GM23338 (cell line): ENCODE data around the gene CDH4. TPM values are rescaled to one million over a fixed set of nuclear protein-coding genes. Genes with fewer than 3 reads are reported as not detected.

Experiments
- ATAC-seq: fragments of 200-7000 bp; cut with Tn5 transposase; 3 replicates; pipeline ENCODE4 v1.9.1; 2020
- DNase-seq: peaks from one replicate; pipeline ENCODE4 v3.0.0-alpha.2; 2015; ENCODE audit warnings: low spot score
- H2AFZ ChIP-seq: fragments of 200-600 bp; sonication (generic); 2 replicates; pipeline ENCODE4 v1.8.0; 2016; ENCODE audit warnings: antibody characterized with exemption, mild to moderate bottlenecking, moderate library complexity
- H3F3A ChIP-seq: fragments of 200-600 bp; sonication (generic); replicated peaks from 2 replicates; pipeline ENCODE4 v1.8.0; 2017; ENCODE audit warnings: antibody characterized with exemption, mixed run types, low read depth
- H3K27ac ChIP-seq: fragments of 200-600 bp; sonication (generic); 2 replicates; pipeline ENCODE4 v1.6.1; 2016; ENCODE audit warnings: low read depth
- H3K27me3 ChIP-seq: fragments of 200-600 bp; sonication (generic); 2 replicates; pipeline ENCODE4 v1.8.0; 2016; ENCODE audit warnings: mild to moderate bottlenecking, mixed run types, moderate library complexity; ENCODE audit not compliant: insufficient read depth
- H3K36me3 ChIP-seq: fragments of 200-600 bp; sonication (generic); 2 replicates; pipeline ENCODE4 v1.8.0; 2016; ENCODE audit warnings: mild to moderate bottlenecking; ENCODE audit not compliant: insufficient read depth
- H3K4me1 ChIP-seq: fragments of 200-600 bp; sonication (generic); 2 replicates; pipeline ENCODE4 v1.8.0; 2016; ENCODE audit warnings: mild to moderate bottlenecking, moderate library complexity; ENCODE audit not compliant: insufficient read depth
- H3K4me2 ChIP-seq: fragments of 200-600 bp; sonication (generic); 2 replicates; pipeline ENCODE4 v1.7.1; 2017; ENCODE audit warnings: mixed run types
- H3K4me3 ChIP-seq: fragments of 200-600 bp; sonication (generic); 2 replicates; pipeline ENCODE4 v1.6.1; 2016; ENCODE audit warnings: mixed run types
- H3K79me2 ChIP-seq: fragments of 200-600 bp; sonication (generic); replicated peaks from 2 replicates; pipeline ENCODE4 v1.8.0; 2017; ENCODE audit warnings: mild to moderate bottlenecking; ENCODE audit not compliant: insufficient read depth
- H3K9me2 ChIP-seq: fragments of 200-600 bp; sonication (generic); 2 replicates; pipeline ENCODE4 v1.8.0; 2017; ENCODE audit not compliant: insufficient read depth
- H4K20me1 ChIP-seq: fragments of 200-600 bp; sonication (generic); replicated peaks from 2 replicates; pipeline ENCODE4 v1.8.0; 2017; ENCODE audit warnings: mild to moderate bottlenecking; ENCODE audit not compliant: insufficient read depth
- H3K27ac Mint-ChIP-seq: 2 replicates; pipeline ENCODE4 v1.8.0; 2020; ENCODE audit warnings: inconsistent platforms, mild to moderate bottlenecking, moderate library complexity, mixed read lengths
- H3K27me3 Mint-ChIP-seq: 3 replicates; pipeline ENCODE4 v1.8.0; 2022; ENCODE audit warnings: low read depth, mild to moderate bottlenecking, moderate library complexity, mixed read lengths, inconsistent platforms; ENCODE audit not compliant: insufficient read depth, poor library complexity
- H3K36me3 Mint-ChIP-seq: 3 replicates; pipeline ENCODE4 v1.8.0; 2021; ENCODE audit warnings: low read depth, mild to moderate bottlenecking, inconsistent platforms, moderate library complexity, mixed read lengths
- H3K4me1 Mint-ChIP-seq: 3 replicates; pipeline ENCODE4 v1.8.0; 2020; ENCODE audit warnings: mild to moderate bottlenecking, inconsistent platforms, mixed read lengths
- H3K4me3 Mint-ChIP-seq: 3 replicates; pipeline ENCODE4 v1.8.0; 2021; ENCODE audit warnings: moderate library complexity, mild to moderate bottlenecking, inconsistent platforms, mixed read lengths
- H3K9me3 Mint-ChIP-seq: 3 replicates; pipeline ENCODE4 v1.8.0; 2020; ENCODE audit warnings: moderate library complexity, mild to moderate bottlenecking, inconsistent platforms, mixed read lengths
- CREB1 ChIP-seq: fragments of 250-450 bp; sonication (Bioruptor Pico); IDR thresholded peaks from 2 replicates; pipeline ENCODE4 v1.5.0; 2020; ENCODE audit warnings: low read depth, mild to moderate bottlenecking, moderate library complexity
- JUNB ChIP-seq: IDR thresholded peaks from one replicate; pipeline ENCODE4 v1.6.1; 2016; ENCODE audit warnings: antibody characterized with exemption; ENCODE audit not compliant: unreplicated experiment
- NANOG ChIP-seq: IDR thresholded peaks from 2 replicates; pipeline ENCODE4 v1.6.1; 2016; ENCODE audit warnings: antibody characterized with exemption, borderline replicate concordance
- STAT1 ChIP-seq: IDR thresholded peaks from one replicate; pipeline ENCODE4 v1.6.1; 2016; ENCODE audit warnings: antibody characterized with exemption; ENCODE audit not compliant: unreplicated experiment
- ZNF114 ChIP-seq: fragments of 250-450 bp; sonication (Bioruptor Pico); IDR thresholded peaks from 2 replicates; pipeline ENCODE4 v1.5.0; 2020; ENCODE audit warnings: mild to moderate bottlenecking, moderate library complexity
- ZNF331 ChIP-seq: fragments of 250-450 bp; sonication (Bioruptor Pico); IDR thresholded peaks from 2 replicates; pipeline ENCODE4 v1.5.0; 2020; ENCODE audit warnings: low read depth, mild to moderate bottlenecking, moderate library complexity
- polyA plus RNA-seq: library from polyadenylated mRNA; unstranded; fragments of >200 nt; fragmentation: Nextera tagmentation; extraction: Ambion mirVana; gene quantifications from 2 replicates; pipeline ENCODE4 v1.2.1, GENCODE V29; 2016
- total RNA-seq: library from RNA; depleted of rRNA; stranded (reverse); fragments of >200 nt; shearing (Covaris generic); gene quantifications from 2 replicates; pipeline ENCODE4 v1.2.3, GENCODE V29; 2014
- TF ChIP-seq, protein P1 (sequence below): IDR thresholded peaks from 2 replicates; pipeline ENCODE4 v1.6.1; 2016; ENCODE audit warnings: antibody characterized with exemption
- TF ChIP-seq, protein P2 (sequence below): fragments of 250-450 bp; sonication (Bioruptor Pico); IDR thresholded peaks from 2 replicates; pipeline ENCODE4 v1.5.0; 2020; ENCODE audit warnings: mild to moderate bottlenecking, moderate library complexity

CDH4 gene
- total and polyA plus RNA-seq, 2 experiments from 2014 or later: 1.2 to 4.2 TPM

DNA sequence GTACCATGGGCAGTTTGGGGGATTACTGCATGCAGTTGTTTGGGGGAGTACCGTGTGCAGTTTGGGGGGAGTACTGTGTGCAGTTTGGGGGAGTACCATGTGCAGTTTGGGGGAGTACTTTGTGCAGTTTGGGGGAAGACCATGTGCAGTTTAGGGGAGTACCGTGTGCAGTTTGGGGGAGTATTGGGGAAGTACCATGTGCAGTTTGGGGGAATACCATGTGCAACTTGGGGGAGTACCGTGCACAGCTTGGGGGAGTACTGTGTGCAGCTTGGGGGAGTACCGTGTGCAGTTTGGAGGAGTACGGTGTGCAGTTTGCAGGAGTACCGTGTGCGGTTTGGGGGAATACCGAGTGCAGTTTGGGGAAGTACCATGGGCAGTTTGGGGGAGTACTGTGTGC lies 22.3 kb downstream of the CDH4 start:
- no peaks in the 10 kb centered on the region for H3K4me1 ChIP-seq
- H2AFZ ChIP-seq: no peak overlapping the region
- Mint-ChIP-seq H3K27me3 (peaks cover 9% of the 10 kb centered on the region), H3K27ac (no peak overlapping the region), H3K4me1 (peaks cover 11% of the 10 kb centered on the region), H3K36me3 (peaks cover 7% of the 10 kb centered on the region; the same call in 2 of the 3 replicates), H3K9me3 (peaks cover 17% of the 10 kb centered on the region), H3K4me3 (no peak overlapping the region)
- no peaks in the 10 kb centered on the region for H4K20me1 ChIP-seq
- DNase-seq: no peak
- no peaks in the 10 kb centered on the region for H3K79me2 ChIP-seq
- no peaks in the 10 kb centered on the region for H3F3A ChIP-seq
- no peaks in the 10 kb centered on the region for H3K36me3 ChIP-seq
- no peak for ATAC-seq
- no peaks in the 10 kb centered on the region for H3K9me2 ChIP-seq
- no peak overlapping the region for H3K27ac ChIP-seq
- H3K27me3 ChIP-seq: no peaks in the 10 kb centered on the region
- no peak overlapping the region for H3K4me2 ChIP-seq
- no peak overlapping the region for H3K4me3 ChIP-seq
- no peak for TF ChIP-seq NANOG
- TF ChIP-seq ZNF331 (CRISPR knock-in tag): no peak
- no peak for TF ChIP-seq STAT1
- TF ChIP-seq CREB1 (CRISPR knock-in tag): no peak
- no peak for TF ChIP-seq ZNF114 (CRISPR knock-in tag)
- TF ChIP-seq, protein P1, sequence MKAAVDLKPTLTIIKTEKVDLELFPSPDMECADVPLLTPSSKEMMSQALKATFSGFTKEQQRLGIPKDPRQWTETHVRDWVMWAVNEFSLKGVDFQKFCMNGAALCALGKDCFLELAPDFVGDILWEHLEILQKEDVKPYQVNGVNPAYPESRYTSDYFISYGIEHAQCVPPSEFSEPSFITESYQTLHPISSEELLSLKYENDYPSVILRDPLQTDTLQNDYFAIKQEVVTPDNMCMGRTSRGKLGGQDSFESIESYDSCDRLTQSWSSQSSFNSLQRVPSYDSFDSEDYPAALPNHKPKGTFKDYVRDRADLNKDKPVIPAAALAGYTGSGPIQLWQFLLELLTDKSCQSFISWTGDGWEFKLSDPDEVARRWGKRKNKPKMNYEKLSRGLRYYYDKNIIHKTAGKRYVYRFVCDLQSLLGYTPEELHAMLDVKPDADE: no peak
- TF ChIP-seq JUNB: no peak
- TF ChIP-seq, protein P2, sequence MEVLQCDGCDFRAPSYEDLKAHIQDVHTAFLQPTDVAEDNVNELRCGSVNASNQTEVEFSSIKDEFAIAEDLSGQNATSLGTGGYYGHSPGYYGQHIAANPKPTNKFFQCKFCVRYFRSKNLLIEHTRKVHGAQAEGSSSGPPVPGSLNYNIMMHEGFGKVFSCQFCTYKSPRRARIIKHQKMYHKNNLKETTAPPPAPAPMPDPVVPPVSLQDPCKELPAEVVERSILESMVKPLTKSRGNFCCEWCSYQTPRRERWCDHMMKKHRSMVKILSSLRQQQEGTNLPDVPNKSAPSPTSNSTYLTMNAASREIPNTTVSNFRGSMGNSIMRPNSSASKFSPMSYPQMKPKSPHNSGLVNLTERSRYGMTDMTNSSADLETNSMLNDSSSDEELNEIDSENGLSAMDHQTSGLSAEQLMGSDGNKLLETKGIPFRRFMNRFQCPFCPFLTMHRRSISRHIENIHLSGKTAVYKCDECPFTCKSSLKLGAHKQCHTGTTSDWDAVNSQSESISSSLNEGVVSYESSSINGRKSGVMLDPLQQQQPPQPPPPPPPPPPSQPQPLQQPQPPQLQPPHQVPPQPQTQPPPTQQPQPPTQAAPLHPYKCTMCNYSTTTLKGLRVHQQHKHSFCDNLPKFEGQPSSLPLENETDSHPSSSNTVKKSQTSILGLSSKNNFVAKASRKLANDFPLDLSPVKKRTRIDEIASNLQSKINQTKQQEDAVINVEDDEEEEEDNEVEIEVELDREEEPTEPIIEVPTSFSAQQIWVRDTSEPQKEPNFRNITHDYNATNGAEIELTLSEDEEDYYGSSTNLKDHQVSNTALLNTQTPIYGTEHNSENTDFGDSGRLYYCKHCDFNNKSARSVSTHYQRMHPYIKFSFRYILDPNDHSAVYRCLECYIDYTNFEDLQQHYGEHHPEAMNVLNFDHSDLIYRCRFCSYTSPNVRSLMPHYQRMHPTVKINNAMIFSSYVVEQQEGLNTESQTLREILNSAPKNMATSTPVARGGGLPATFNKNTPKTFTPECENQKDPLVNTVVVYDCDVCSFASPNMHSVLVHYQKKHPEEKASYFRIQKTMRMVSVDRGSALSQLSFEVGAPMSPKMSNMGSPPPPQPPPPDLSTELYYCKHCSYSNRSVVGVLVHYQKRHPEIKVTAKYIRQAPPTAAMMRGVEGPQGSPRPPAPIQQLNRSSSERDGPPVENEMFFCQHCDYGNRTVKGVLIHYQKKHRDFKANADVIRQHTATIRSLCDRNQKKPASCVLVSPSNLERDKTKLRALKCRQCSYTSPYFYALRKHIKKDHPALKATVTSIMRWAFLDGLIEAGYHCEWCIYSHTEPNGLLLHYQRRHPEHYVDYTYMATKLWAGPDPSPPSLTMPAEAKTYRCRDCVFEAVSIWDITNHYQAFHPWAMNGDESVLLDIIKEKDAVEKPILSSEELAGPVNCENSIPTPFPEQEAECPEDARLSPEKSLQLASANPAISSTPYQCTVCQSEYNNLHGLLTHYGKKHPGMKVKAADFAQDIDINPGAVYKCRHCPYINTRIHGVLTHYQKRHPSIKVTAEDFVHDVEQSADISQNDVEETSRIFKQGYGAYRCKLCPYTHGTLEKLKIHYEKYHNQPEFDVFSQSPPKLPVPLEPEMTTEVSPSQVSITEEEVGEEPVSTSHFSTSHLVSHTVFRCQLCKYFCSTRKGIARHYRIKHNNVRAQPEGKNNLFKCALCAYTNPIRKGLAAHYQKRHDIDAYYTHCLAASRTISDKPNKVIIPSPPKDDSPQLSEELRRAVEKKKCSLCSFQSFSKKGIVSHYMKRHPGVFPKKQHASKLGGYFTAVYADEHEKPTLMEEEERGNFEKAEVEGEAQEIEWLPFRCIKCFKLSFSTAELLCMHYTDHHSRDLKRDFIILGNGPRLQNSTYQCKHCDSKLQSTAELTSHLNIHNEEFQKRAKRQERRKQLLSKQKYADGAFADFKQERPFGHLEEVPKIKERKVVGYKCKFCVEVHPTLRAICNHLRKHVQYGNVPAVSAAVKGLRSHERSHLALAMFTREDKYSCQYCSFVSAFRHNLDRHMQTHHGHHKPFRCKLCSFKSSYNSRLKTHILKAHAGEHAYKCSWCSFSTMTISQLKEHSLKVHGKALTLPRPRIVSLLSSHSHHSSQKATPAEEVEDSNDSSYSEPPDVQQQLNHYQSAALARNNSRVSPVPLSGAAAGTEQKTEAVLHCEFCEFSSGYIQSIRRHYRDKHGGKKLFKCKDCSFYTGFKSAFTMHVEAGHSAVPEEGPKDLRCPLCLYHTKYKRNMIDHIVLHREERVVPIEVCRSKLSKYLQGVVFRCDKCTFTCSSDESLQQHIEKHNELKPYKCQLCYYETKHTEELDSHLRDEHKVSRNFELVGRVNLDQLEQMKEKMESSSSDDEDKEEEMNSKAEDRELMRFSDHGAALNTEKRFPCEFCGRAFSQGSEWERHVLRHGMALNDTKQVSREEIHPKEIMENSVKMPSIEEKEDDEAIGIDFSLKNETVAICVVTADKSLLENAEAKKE (CRISPR knock-in tag): no peak
